C4-2B (cell line): ENCODE measurements around the gene CCDC97.

Experiments
- ZFX ChIP-seq: fragments of 450-650 bp; IDR thresholded peaks from 2 replicates; pipeline ENCODE4 v1.6.1; 2017
- TF ChIP-seq, protein P1 (sequence below): fragments of 450-650 bp; conservative IDR thresholded peaks from 2 replicates; pipeline ENCODE4 v1.5.1; 2017; ENCODE audit warnings: mild to moderate bottlenecking

DNA sequence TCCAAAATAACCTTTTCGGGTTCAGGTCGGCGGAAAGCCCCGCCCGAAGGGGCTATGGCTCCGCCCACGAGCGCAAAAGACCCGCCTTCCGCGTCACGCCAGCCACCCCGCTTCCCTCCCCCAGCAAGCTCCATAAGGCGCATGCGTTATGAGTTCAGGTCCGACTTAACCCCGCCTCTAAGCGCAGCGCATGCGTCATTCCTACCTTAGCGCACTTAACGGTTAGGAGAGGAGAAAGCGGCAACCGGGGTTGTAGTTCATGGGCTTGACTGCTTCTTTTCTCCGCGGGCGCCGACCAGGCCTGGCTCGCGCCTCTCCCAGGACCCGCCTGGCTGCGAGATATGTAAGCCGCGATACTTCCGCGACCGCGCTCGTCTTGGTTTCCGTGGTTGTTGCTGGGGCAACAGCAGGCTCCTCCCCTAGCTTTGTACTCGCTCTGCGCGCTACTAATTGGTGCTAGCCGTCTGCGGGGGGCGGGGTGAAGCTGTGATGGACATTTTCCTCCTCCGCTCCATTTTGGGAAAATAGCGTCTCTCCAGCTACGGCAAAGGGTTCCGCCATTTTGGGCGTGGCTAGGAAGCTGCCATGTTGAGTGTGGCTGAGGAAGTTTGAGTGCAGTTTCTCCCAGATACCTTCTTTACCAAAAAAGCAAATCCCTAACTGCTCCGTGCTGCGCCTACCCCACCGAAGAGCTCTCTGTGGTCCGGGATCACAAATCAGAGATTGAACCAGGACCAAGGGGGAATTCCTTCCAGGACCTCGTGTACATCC lies 54.0 kb downstream of the CCDC97 start, which contains the start of gene B9D2:
- TF ChIP-seq, protein P1, sequence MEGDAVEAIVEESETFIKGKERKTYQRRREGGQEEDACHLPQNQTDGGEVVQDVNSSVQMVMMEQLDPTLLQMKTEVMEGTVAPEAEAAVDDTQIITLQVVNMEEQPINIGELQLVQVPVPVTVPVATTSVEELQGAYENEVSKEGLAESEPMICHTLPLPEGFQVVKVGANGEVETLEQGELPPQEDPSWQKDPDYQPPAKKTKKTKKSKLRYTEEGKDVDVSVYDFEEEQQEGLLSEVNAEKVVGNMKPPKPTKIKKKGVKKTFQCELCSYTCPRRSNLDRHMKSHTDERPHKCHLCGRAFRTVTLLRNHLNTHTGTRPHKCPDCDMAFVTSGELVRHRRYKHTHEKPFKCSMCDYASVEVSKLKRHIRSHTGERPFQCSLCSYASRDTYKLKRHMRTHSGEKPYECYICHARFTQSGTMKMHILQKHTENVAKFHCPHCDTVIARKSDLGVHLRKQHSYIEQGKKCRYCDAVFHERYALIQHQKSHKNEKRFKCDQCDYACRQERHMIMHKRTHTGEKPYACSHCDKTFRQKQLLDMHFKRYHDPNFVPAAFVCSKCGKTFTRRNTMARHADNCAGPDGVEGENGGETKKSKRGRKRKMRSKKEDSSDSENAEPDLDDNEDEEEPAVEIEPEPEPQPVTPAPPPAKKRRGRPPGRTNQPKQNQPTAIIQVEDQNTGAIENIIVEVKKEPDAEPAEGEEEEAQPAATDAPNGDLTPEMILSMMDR = no peak
- TF ChIP-seq ZFX = no peak
